Neural cell (in vitro differentiated cells): ENCODE measurements around the gene CRTC3.

Experiments
- RAD21 ChIP-seq: fragments of 450-650 bp; conservative IDR thresholded peaks from 2 replicates; pipeline ENCODE4 v1.6.1; 2014; ENCODE audit warnings: antibody characterized with exemption, mild to moderate bottlenecking, moderate library complexity
- TF ChIP-seq, protein P1 (sequence below): fragments of 450-650 bp; IDR thresholded peaks from 2 replicates; pipeline ENCODE4 v1.5.1; 2014; ENCODE audit warnings: antibody characterized with exemption, mild to moderate bottlenecking, moderate library complexity; ENCODE audit not compliant: poor library complexity, severe bottlenecking

DNA sequence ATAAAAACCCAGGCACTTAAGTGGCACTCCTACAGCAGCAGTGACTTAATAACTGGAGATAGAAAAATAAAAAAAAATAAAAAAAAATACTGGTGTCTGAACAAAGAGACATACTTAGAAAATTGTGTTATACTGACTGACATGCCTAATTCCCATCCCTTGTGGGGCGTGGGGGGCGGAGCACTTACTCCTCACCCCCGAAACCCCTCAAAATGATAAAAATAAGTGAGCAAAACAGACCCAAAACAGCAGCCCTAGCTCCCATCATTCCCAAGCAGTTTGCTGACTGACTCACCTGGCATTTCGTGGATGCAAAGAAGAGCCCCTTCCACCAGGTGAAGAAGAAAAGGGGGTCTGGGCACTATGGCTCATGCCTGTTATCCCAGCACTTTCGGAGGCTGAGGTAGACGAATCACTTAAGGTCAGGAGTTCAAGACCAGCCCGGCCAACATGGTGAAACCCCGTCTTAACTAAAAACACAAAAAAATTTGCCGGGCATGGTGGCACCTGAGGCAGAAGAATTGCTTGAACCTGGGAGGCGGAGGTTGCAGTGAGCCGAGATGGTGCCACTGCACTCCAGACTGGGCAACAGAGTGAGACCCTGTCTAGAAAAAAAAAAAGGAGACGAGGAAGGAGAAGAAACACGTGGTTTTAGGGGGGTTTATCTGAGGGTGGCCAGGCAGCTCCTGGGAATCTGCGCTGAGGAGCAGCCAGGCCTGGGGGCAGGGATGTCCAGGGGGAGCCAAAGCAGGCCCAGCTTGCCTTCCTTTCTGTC, 136.6 kb downstream of the CRTC3 start:
- TF ChIP-seq RAD21, result no peak
- TF ChIP-seq, protein P1, sequence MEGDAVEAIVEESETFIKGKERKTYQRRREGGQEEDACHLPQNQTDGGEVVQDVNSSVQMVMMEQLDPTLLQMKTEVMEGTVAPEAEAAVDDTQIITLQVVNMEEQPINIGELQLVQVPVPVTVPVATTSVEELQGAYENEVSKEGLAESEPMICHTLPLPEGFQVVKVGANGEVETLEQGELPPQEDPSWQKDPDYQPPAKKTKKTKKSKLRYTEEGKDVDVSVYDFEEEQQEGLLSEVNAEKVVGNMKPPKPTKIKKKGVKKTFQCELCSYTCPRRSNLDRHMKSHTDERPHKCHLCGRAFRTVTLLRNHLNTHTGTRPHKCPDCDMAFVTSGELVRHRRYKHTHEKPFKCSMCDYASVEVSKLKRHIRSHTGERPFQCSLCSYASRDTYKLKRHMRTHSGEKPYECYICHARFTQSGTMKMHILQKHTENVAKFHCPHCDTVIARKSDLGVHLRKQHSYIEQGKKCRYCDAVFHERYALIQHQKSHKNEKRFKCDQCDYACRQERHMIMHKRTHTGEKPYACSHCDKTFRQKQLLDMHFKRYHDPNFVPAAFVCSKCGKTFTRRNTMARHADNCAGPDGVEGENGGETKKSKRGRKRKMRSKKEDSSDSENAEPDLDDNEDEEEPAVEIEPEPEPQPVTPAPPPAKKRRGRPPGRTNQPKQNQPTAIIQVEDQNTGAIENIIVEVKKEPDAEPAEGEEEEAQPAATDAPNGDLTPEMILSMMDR, result no peak
